SU-DHL-6 (cell line): Measurements from ENCODE around the gene CUBN.

Experiments
- H2AFZ ChIP-seq: fragments of 200-600 bp; sonication (generic); 2 replicates; pipeline ENCODE4 v1.6.1; 2014; ENCODE audit warnings: low read depth, mild to moderate bottlenecking, moderate library complexity, mixed read lengths, antibody characterized with exemption, low read length; ENCODE audit not compliant: severe bottlenecking
- H3F3A ChIP-seq: fragments of 200-600 bp; shearing (Covaris generic); 2 replicates; pipeline ENCODE4 v1.6.0; 2016; ENCODE audit warnings: antibody characterized with exemption, mild to moderate bottlenecking; ENCODE audit not compliant: insufficient read depth
- H3K27ac ChIP-seq: fragments of 200-600 bp; sonication (generic); 2 replicates; pipeline ENCODE4 v1.5.1; 2016; ENCODE audit warnings: low read depth, mild to moderate bottlenecking, low read length, moderate library complexity, mixed read lengths
- H3K27me3 ChIP-seq: fragments of 200-600 bp; sonication (generic), shearing (Covaris generic); 2 replicates; pipeline ENCODE4 v1.6.0; 2014; ENCODE audit warnings: mild to moderate bottlenecking, low read length
- H3K36me3 ChIP-seq: fragments of 200-600 bp; sonication (generic); 2 replicates; pipeline ENCODE4 v1.6.1; 2014; ENCODE audit warnings: mild to moderate bottlenecking, low read length, mixed read lengths
- H3K4me2 ChIP-seq: fragments of 300-600, 200-600 bp; shearing (Covaris generic), sonication (generic); 2 replicates; pipeline ENCODE4 v1.6.0; 2014; ENCODE audit warnings: low read length, low read depth, mild to moderate bottlenecking; ENCODE audit not compliant: poor library complexity, severe bottlenecking
- H3K4me3 ChIP-seq: fragments of 200-600 bp; sonication (generic); 2 replicates; pipeline ENCODE4 v1.5.1; 2014; ENCODE audit warnings: antibody characterized with exemption, low read length, mild to moderate bottlenecking, mixed read lengths; ENCODE audit not compliant: insufficient read depth, poor library complexity, severe bottlenecking
- H3K79me2 ChIP-seq: fragments of 200-600 bp; sonication (generic); 2 replicates; pipeline ENCODE4 v1.6.1; 2014; ENCODE audit warnings: mild to moderate bottlenecking, low read length, moderate library complexity; ENCODE audit not compliant: insufficient read depth
- H3K9ac ChIP-seq: fragments of 200-600 bp; sonication (generic); 2 replicates; pipeline ENCODE4 v1.7.0; 2014; ENCODE audit warnings: mild to moderate bottlenecking, low read length
- H3K9me2 ChIP-seq: fragments of 200-600 bp; sonication (generic); replicated peaks from 2 replicates; pipeline ENCODE4 v1.6.1; 2014; ENCODE audit warnings: low read length; ENCODE audit not compliant: insufficient read depth
- H3K9me3 ChIP-seq: fragments of 200-600 bp; sonication (generic); 2 replicates; pipeline ENCODE4 v1.6.1; 2014; ENCODE audit warnings: low read length, mixed read lengths; ENCODE audit not compliant: insufficient read depth
- H4K20me1 ChIP-seq: fragments of 200-600 bp; sonication (generic); 2 replicates; pipeline ENCODE4 v1.6.1; 2014; ENCODE audit warnings: low read depth, mild to moderate bottlenecking, antibody characterized with exemption, low read length, moderate library complexity, mixed read lengths
- CTCF ChIP-seq: fragments of 200-600 bp; sonication (generic); IDR thresholded peaks from one replicate; pipeline ENCODE4 v1.5.1; 2017; ENCODE audit warnings: antibody characterized with exemption, mild to moderate bottlenecking, low read length, moderate library complexity; ENCODE audit not compliant: insufficient read depth, poor library complexity, severe bottlenecking
- EZH2phosphoT487 ChIP-seq: fragments of 200-600 bp; sonication (generic), shearing (Covaris generic); conservative IDR thresholded peaks from 2 replicates; pipeline ENCODE4 v1.6.1; 2018; ENCODE audit warnings: mild to moderate bottlenecking, antibody characterized with exemption, low read length, moderate library complexity, mixed read lengths

The CUBN gene

GRCh38 chr10:16866541-16867275 lies 262.9 kb downstream of the CUBN start:
- no peak overlapping the region for H2AFZ ChIP-seq
- no peaks in the 10 kb centered on the region for H3K79me2 ChIP-seq
- H3K27ac ChIP-seq: no peak overlapping the region
- H3K27me3 ChIP-seq: no peaks in the 10 kb centered on the region
- H3F3A ChIP-seq: no peaks in the 10 kb centered on the region
- no peak overlapping the region for H3K4me3 ChIP-seq
- no peaks in the 10 kb centered on the region for H4K20me1 ChIP-seq
- TF ChIP-seq CTCF (no peak), EZH2phosphoT487 (no peak)
- no peak overlapping the region for H3K4me2 ChIP-seq
- no peak overlapping the region for H3K9ac ChIP-seq
- H3K9me2 ChIP-seq: no peaks in the 10 kb centered on the region
- H3K36me3 ChIP-seq: no peaks in the 10 kb centered on the region
- no peaks in the 10 kb centered on the region for H3K9me3 ChIP-seq

- Histone ChIP-seq H3K9me3 (no peaks in the 10 kb centered on the region), H3K4me2 (no peak overlapping the region), H3F3A (no peaks in the 10 kb centered on the region), H3K27me3 (no peaks in the 10 kb centered on the region), H4K20me1 (no peaks in the 10 kb centered on the region), H3K36me3 (no peaks in the 10 kb centered on the region), H3K9ac (no peak overlapping the region), H3K79me2 (no peaks in the 10 kb centered on the region), H2AFZ (no peak overlapping the region), H3K9me2 (no peaks in the 10 kb centered on the region), H3K4me3 (no peak overlapping the region), H3K27ac (no peak overlapping the region)
- TF ChIP-seq CTCF (no peak), EZH2phosphoT487 (no peak)
Observed at GRCh38 chr10:16865766-16866165, 263.8 kb downstream of the CUBN start.

GRCh38 chr10:16863766-16864165 lies 265.8 kb downstream of the CUBN start:
- H3K79me2 ChIP-seq: no peaks in the 10 kb centered on the region
- H4K20me1 ChIP-seq: no peaks in the 10 kb centered on the region
- no peak overlapping the region for H3K9ac ChIP-seq
- H3K4me2 ChIP-seq: no peak overlapping the region
- no peaks in the 10 kb centered on the region for H3K36me3 ChIP-seq
- H3K9me2 ChIP-seq: no peaks in the 10 kb centered on the region
- no peaks in the 10 kb centered on the region for H3K9me3 ChIP-seq
- H3K4me3 ChIP-seq: no peak overlapping the region
- no peak overlapping the region for H2AFZ ChIP-seq
- no peaks in the 10 kb centered on the region for H3K27me3 ChIP-seq
- H3K27ac ChIP-seq: no peak overlapping the region
- no peak for TF ChIP-seq EZH2phosphoT487
- TF ChIP-seq CTCF: no peak
- H3F3A ChIP-seq: no peaks in the 10 kb centered on the region
